GM12891 (cell line): ENCODE results near the gene GAS7.

Experiments used
- PAX5 ChIP-seq: IDR thresholded peaks from 2 replicates; pipeline ENCODE4 v1.6.1; 2011; ENCODE audit warnings: low read length, moderate library complexity, mild to moderate bottlenecking; ENCODE audit not compliant: insufficient read depth, severe bottlenecking
- POLR2A ChIP-seq: IDR thresholded peaks from 2 replicates; pipeline ENCODE4 v1.6.1; 2011; ENCODE audit warnings: low read depth, low read length, control low read depth
- POLR2AphosphoS5 ChIP-seq: IDR thresholded peaks from 2 replicates; pipeline ENCODE4 v1.6.1; 2011; ENCODE audit warnings: low read depth, low read length, control low read depth
- POU2F2 ChIP-seq: IDR thresholded peaks from 2 replicates; pipeline ENCODE4 v1.6.1; 2011; ENCODE audit warnings: low read depth, mild to moderate bottlenecking, control low read depth, low read length, moderate library complexity
- SPI1 ChIP-seq: IDR thresholded peaks from 2 replicates; pipeline ENCODE4 v1.6.1; 2011; ENCODE audit warnings: low read depth, low read length, control low read depth
- TAF1 ChIP-seq: IDR thresholded peaks from 2 replicates; pipeline ENCODE4 v1.6.1; 2011; ENCODE audit warnings: low read depth, low read length, control low read depth

- TF ChIP-seq POLR2A, result no peak
- TF ChIP-seq POLR2AphosphoS5, result no peak
- TF ChIP-seq PAX5, result no peak
- TF ChIP-seq TAF1, result no peak
- no peak for TF ChIP-seq SPI1
- no peak for TF ChIP-seq POU2F2
These were observed 241.2 kb downstream of the GAS7 start for GRCh38 chr17:9957244-9957643.
